Measurements from ENCODE around the gene MSI2. TPM values are rescaled to one million over a fixed set of nuclear protein-coding genes. Genes with fewer than 3 reads are reported as not detected.

Gene MSI2
- total RNA-seq, 2 donors from 2014 or later, result 88.3 to 114 TPM

DNA sequence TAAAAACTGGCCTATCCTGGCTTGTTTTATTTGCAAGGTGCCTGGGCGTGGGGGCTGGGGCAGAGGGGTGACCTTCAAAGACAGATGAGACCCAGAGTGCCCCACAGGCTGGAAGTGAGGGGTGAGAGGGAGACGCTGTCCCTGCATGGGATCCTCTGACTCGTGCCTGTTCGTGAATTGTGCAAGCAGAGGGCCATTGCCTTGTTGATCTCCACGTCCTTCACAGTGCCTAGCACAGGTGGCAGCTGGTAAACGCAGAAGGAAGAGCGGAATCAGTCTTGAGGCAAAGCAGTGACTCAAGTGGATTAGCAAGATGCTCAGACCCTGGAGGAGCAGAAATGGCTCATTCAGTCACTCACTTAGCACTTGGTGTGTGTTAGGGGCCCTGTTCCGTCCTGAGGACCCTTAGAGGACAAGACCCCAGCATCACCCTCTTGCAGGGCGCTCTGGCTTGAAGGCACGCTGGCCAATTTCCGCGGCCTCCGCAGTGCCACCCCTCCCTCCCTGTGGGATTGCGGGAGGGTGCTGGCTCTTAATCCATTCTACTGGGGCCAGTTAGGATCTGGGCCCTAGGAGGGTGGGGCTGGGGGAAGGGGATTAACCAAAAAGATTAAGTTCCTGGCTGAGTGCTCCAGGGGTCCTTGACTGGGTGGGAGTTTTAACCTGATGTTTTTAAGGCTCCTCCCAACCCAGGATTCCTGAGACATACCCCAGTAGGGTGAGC, 337.6 kb downstream of the MSI2 start:
- Histone ChIP-seq H3K9ac (ENCODE audit: extremely low read depth, low read length, poor library complexity, severe bottlenecking) (no peak overlapping the region), H3K27ac (ENCODE audit: low read depth, low read length) (no peak overlapping the region), H3K27me3 (ENCODE audit: control insufficient read depth, insufficient read depth, low read length, poor library complexity, severe bottlenecking) (no peaks in the 10 kb centered on the region), H3K4me3 (ENCODE audit: low read length) (no peak overlapping the region), H3K4me1 (ENCODE audit: control insufficient read depth, insufficient read depth, low read length) (peaks cover 11% of the 10 kb centered on the region), H3K9me3 (ENCODE audit: control insufficient read depth, low read length) (peaks cover 13% of the 10 kb centered on the region), H3K36me3 (ENCODE audit: control insufficient read depth, insufficient read depth, low read length) (no peaks in the 10 kb centered on the region)
- WGBS, 2 experiments (ENCODE audit: insufficient coverage in 1 of 2, insufficient read length in 1 of 2), result 93 to 94% methylated on average over 8 to 14 of the region's 14 CpGs
- peaks cover 8% of the 10 kb centered on the region for H3K36me3 Mint-ChIP-seq (ENCODE audit: low read depth)
- TF ChIP-seq, protein P1, sequence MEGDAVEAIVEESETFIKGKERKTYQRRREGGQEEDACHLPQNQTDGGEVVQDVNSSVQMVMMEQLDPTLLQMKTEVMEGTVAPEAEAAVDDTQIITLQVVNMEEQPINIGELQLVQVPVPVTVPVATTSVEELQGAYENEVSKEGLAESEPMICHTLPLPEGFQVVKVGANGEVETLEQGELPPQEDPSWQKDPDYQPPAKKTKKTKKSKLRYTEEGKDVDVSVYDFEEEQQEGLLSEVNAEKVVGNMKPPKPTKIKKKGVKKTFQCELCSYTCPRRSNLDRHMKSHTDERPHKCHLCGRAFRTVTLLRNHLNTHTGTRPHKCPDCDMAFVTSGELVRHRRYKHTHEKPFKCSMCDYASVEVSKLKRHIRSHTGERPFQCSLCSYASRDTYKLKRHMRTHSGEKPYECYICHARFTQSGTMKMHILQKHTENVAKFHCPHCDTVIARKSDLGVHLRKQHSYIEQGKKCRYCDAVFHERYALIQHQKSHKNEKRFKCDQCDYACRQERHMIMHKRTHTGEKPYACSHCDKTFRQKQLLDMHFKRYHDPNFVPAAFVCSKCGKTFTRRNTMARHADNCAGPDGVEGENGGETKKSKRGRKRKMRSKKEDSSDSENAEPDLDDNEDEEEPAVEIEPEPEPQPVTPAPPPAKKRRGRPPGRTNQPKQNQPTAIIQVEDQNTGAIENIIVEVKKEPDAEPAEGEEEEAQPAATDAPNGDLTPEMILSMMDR (conservative IDR thresholded peaks at IDR 0.05), result no peak
- H3K4me3 Mint-ChIP-seq, result no peak overlapping the region
- H3K27ac Mint-ChIP-seq, result no peak overlapping the region
- peaks cover 5% of the 10 kb centered on the region for H3K9me3 Mint-ChIP-seq
- no peak for DNase-seq
- H3K4me1 Mint-ChIP-seq, result peaks cover 37% of the 10 kb centered on the region
- no peaks in the 10 kb centered on the region for H3K27me3 Mint-ChIP-seq (ENCODE audit: insufficient read depth)

DNA sequence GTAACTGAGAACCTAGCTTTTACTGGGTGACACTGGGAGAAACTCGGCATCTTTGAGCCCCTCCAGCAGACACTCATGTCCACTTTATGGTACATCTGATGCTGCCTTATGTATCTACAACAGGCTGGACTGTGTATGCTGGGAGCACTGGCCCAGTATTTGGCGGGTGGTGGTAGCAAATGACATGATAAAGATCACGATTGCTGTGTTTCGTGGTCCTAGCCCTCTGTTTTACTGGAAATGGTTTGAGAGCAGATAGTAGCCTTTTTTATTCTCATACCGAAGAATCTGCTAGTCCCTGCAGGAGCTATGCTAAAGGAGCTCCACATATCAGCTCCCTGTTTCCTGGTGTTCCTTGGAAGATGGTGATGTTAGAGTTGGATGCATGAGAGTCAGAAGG, 338.4 kb downstream of the MSI2 start:
- WGBS, 2 experiments (ENCODE audit: insufficient coverage in 1 of 2, insufficient read length in 1 of 2), result 94 to 96% methylated on average over 4 to 5 of the region's 5 CpGs
- H3K4me1 Mint-ChIP-seq, result peaks cover 36% of the 10 kb centered on the region

DNA sequence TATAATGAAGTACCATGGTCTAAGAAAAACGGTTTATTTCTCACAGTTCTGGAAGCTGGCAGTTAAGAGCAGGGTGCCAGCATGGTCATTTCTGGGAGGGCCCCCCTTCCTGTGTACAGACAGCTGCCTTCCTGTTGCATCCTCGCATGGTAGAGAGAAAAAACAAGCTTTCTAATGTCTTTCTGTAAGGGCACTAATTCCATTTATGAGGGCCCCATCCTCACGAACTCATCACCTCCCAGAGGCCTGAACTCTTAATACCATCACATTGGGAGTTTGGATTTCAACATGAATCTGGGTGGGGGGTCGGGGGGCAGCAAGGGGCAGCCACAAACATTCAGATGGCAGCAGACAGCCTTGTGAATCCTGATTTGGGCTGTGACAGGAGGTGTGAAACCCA, 339.1 kb downstream of the MSI2 start:
- H3K27ac ChIP-seq (ENCODE audit: low read depth, low read length), result peak overlapping the region; percentile 10
- peaks cover 31% of the 10 kb centered on the region for H3K4me1 Mint-ChIP-seq
- no peak overlapping the region for H3K4me3 ChIP-seq (ENCODE audit: low read length)
- H3K9me3 ChIP-seq (ENCODE audit: control insufficient read depth, low read length), result peaks cover 13% of the 10 kb centered on the region
- H3K4me1 ChIP-seq (ENCODE audit: control insufficient read depth, insufficient read depth, low read length), result peaks cover 10% of the 10 kb centered on the region
- peaks cover 9% of the 10 kb centered on the region for H3K36me3 Mint-ChIP-seq (ENCODE audit: low read depth)
- H3K36me3 ChIP-seq (ENCODE audit: control insufficient read depth, insufficient read depth, low read length), result no peaks in the 10 kb centered on the region
- H3K9me3 Mint-ChIP-seq, result peaks cover 5% of the 10 kb centered on the region
- no peak overlapping the region for H3K27ac Mint-ChIP-seq
- H3K4me3 Mint-ChIP-seq, result no peak overlapping the region
- H3K9ac ChIP-seq (ENCODE audit: extremely low read depth, low read length, poor library complexity, severe bottlenecking), result no peak overlapping the region
- H3K27me3 ChIP-seq (ENCODE audit: control insufficient read depth, insufficient read depth, low read length, poor library complexity, severe bottlenecking), result no peaks in the 10 kb centered on the region
- 83 to 85% methylated on average over 2 to 4 of the region's 4 CpGs for WGBS, 2 experiments (ENCODE audit: insufficient coverage in 1 of 2, insufficient read length in 1 of 2)
- no peaks in the 10 kb centered on the region for H3K27me3 Mint-ChIP-seq (ENCODE audit: insufficient read depth)
- TF ChIP-seq, protein P1 (conservative IDR thresholded peaks at IDR 0.05), result no peak
- DNase-seq, result no peak

More for the DNA sequence above, 338.4 kb downstream of the MSI2 start:
- TF ChIP-seq, protein P1 (conservative IDR thresholded peaks at IDR 0.05), result no peak
- DNase-seq, result no peak
- H3K27ac Mint-ChIP-seq, result no peak overlapping the region
- H3K4me1 ChIP-seq (ENCODE audit: control insufficient read depth, insufficient read depth, low read length), result peaks cover 11% of the 10 kb centered on the region
- no peak overlapping the region for H3K4me3 ChIP-seq (ENCODE audit: low read length)
- peaks cover 8% of the 10 kb centered on the region for H3K36me3 Mint-ChIP-seq (ENCODE audit: low read depth)
- no peaks in the 10 kb centered on the region for H3K36me3 ChIP-seq (ENCODE audit: control insufficient read depth, insufficient read depth, low read length)
- H3K9me3 Mint-ChIP-seq, result peaks cover 5% of the 10 kb centered on the region
- no peaks in the 10 kb centered on the region for H3K27me3 Mint-ChIP-seq (ENCODE audit: insufficient read depth)
- H3K9ac ChIP-seq (ENCODE audit: extremely low read depth, low read length, poor library complexity, severe bottlenecking), result no peak overlapping the region
- H3K9me3 ChIP-seq (ENCODE audit: control insufficient read depth, low read length), result peaks cover 13% of the 10 kb centered on the region
- no peak overlapping the region for H3K4me3 Mint-ChIP-seq
- H3K27me3 ChIP-seq (ENCODE audit: control insufficient read depth, insufficient read depth, low read length, poor library complexity, severe bottlenecking), result no peaks in the 10 kb centered on the region
- no peak overlapping the region for H3K27ac ChIP-seq (ENCODE audit: low read depth, low read length)

Data from endodermal cell (in vitro differentiated cells).